ENCODE results near the gene DPYSL4. TPM values are rescaled to one million over a fixed set of nuclear protein-coding genes. Genes with fewer than 3 reads are reported as not detected.
"Not testable (repeated sequence)": the region's sequence is repeated elsewhere in the genome, so short reads cannot be mapped to it uniquely, and the experiment has no call there.

The DPYSL4 gene
- total RNA-seq, 1 donor from 2014 or later = 43.6 TPM

- no peak for FAIRE-seq
- no peak for DNase-seq (ENCODE audit: low spot score in 2 of 2)
These were observed 37.5 kb upstream of the DPYSL4 start for GRCh38 chr10:132149271-132149670.

- FAIRE-seq (no peak), DNase-seq (ENCODE audit: low spot score in 2 of 2) (no peak)
These were observed 36.8 kb upstream of the DPYSL4 start for GRCh38 chr10:132149917-132150316.

- FAIRE-seq = no peak
- DNase-seq (ENCODE audit: low spot score in 2 of 2) = no peak
These were observed 36.0 kb upstream of the DPYSL4 start for GRCh38 chr10:132150777-132151176.

GRCh38 chr10:132151286-132151950, 35.3 kb upstream of the DPYSL4 start:
- no peak for DNase-seq (ENCODE audit: low spot score in 2 of 2)
- no peak for FAIRE-seq

- FAIRE-seq (no peak), DNase-seq (ENCODE audit: low spot score in 2 of 2) (no peak)
These were observed 34.7 kb upstream of the DPYSL4 start for GRCh38 chr10:132151951-132152505.

DNA sequence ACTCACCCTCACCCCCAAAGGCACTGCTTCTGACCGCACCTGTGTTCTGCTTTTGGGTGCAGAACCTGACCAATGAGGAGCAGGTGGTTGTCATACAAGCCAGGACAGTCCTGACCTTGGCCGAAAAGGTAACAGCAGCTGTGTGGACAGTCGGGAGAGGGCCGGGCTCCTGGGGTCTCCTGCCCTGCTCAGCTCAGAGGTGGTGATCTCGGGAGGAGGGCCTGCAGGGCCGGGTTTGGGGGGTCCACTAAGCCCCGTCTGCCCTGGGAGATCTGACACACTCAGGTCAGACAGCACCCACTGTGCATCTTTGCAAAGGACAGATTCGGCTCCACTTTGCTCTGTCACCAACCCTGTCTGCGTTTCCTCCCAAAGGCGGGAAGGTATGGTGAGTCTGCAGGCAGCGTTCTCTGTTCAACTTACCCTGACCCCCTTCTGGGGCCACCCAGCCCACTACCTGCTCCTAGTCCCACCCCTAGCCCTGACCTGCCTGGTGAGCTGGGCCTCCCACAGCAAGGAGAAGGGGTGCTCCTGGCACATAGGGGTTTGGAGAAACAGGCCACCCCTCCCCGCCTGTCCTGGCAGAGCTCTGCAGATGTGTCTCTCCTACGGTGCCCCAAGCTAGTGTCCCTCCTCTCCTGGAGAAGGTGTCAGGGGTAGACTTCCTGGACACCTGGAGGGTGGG, 33.7 kb upstream of the DPYSL4 start:
- FAIRE-seq (no peak), DNase-seq (ENCODE audit: low spot score in 2 of 2) (no peak)

- no peak for DNase-seq (ENCODE audit: low spot score in 2 of 2)
- FAIRE-seq = no peak
These were observed 33.0 kb upstream of the DPYSL4 start for GRCh38 chr10:132153616-132154217.

- no peak for DNase-seq (ENCODE audit: low spot score in 2 of 2)
- no peak for FAIRE-seq
These were observed 32.3 kb upstream of the DPYSL4 start for GRCh38 chr10:132154440-132154839.

DNA sequence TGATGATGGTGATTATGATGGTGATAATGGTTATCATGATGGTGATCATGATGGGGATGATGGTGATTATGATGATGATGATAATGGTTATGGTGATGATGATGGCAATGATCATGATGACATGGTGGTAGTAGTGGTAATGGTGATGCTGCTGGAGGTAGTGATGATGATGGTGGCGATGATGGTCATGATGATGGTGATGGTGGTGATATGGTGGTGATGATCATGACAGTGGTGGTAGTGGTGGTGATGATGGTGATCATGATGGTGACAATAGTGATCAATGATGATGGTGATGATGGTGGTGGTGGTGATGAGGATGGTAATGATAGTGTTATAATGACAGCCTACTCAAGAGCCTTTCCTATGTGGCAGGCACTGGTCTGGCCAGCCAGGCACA, 31.8 kb upstream of the DPYSL4 start:
- DNase-seq (ENCODE audit: low spot score in 2 of 2) = no peak
- FAIRE-seq = no peak

GRCh38 chr10:132155723-132156381, 30.9 kb upstream of the DPYSL4 start:
- DNase-seq (ENCODE audit: low spot score in 2 of 2) = no peak

GRCh38 chr10:132156382-132156781, 30.4 kb upstream of the DPYSL4 start:
- no peak for FAIRE-seq

More at GRCh38 chr10:132155723-132156381, 30.9 kb upstream of the DPYSL4 start:
- no peak for FAIRE-seq

DNA sequence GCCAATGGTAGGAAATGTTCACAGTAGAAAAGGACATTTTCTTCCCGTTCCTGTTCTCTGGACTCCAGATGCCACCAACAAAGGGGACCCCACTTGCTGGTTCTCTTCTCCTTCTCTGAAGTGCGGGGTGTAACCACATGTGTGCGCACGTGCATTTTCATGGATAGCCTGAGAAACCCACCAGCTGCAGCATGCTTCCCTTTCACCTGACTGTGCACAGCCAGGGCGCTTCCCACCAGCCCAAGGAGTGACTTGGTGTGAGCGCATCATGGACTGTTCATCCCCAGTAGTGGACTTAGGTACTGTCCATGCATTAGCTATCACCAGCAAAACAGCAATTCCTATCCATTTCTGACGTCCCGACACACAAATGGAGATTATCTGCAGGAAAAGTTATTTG, 29.6 kb upstream of the DPYSL4 start:
- FAIRE-seq (no peak), DNase-seq (ENCODE audit: low spot score in 2 of 2) (no peak)

More at GRCh38 chr10:132156382-132156781, 30.4 kb upstream of the DPYSL4 start:
- DNase-seq (ENCODE audit: low spot score in 2 of 2) = no peak

DNA sequence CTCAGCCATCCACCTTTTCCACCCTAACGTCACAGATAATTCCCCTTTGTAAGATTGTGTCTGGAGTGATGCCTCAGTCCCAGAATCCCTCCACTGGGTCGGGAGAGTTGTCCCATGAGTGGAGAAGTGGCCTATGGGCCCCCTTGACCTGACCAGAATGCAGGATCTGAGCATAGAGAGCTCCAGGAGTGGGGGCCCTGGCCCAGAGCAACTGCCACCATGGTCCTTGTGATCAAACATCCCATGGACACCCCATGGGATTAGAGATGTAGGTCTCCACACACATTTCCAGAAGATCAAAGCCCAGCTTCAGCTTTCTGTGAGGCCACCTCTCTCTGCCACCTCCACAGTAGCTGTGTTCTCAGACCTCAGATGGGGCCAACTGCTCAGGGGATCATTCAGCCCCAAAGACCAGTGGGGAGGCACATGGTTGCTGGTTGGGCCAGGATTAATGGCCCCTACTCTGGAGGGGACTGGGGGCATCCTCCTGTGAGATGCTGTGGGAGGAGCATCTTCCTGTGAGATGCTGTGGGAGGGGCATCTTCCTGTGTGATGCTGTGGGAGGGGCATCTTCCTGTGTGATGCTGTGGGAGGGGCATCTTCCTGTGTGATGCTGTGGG, 28.5 kb upstream of the DPYSL4 start:
- DNase-seq (ENCODE audit: low spot score in 2 of 2) = no peak
- no peak for FAIRE-seq

DNA sequence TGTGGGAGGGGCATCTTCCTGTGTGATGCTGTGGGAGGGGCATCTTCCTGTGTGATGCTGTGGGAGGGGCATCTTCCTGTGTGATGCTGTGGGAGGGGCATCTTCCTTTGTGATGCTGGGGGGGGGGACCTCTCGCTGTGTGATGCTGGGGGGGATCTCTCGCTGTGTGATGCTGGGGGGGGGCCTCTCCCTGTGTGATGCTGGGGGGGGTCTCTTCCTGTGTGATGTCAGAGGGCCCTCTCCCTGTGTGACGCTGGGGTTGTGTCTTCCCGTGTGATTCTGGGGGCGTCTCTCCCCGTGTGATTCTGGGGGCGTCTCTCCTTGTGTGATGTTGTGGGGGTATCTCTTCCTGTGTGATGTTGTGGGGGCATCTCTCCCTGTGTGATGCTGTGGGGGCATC, 27.9 kb upstream of the DPYSL4 start:
- no peak for FAIRE-seq

GRCh38 chr10:132159302-132160230, 27.2 kb upstream of the DPYSL4 start:
- FAIRE-seq = not testable (repeated sequence)

More for the DNA sequence above, 27.9 kb upstream of the DPYSL4 start:
- no peak for DNase-seq (ENCODE audit: low spot score in 2 of 2)

GRCh38 chr10:132160231-132160630, 26.5 kb upstream of the DPYSL4 start:
- not testable (repeated sequence) for FAIRE-seq; DNase-seq (ENCODE audit: low spot score in 2 of 2)

More at GRCh38 chr10:132159302-132160230, 27.2 kb upstream of the DPYSL4 start:
- DNase-seq (ENCODE audit: low spot score in 2 of 2) = not testable (repeated sequence)

- FAIRE-seq; DNase-seq (ENCODE audit: low spot score in 2 of 2): not testable (repeated sequence)
These were observed 25.7 kb upstream of the DPYSL4 start for GRCh38 chr10:132160834-132161622.

DNA sequence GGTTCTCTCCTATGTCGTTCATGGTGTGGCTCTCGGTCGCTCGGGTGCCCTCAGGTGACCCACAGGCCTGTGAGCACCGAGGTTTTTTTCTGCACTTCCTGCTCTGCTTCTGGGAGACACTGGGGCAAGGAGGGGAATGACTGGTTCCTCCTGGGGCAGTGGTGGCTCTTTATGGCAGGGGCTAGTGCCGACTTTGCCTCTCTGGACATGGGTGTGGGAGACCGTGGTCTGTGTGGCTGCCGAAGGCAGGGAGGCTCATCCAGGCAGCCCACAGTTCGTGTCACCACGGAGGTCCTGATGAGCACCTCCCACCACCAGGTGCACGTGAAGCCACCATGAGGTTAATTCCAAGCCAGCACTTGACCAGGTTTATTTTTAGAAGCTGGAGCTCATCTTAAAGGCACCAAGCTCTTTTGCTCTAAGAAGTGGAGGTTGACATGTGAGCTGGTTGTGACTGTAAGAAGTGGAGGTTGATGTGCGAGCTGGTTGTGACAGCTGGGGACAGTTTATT, 24.7 kb upstream of the DPYSL4 start:
- DNase-seq (ENCODE audit: low spot score in 2 of 2) = peak in 1 of 2 donors; percentile 65

More for the DNA sequence above, 24.7 kb upstream of the DPYSL4 start:
- no peak for FAIRE-seq
